K562 (cell line): ENCODE measurements around the gene PLXNB1. TPM values are rescaled to one million over a fixed set of nuclear protein-coding genes. Genes with fewer than 3 reads are reported as not detected.

Source experiments
- ATAC-seq: fragments of 200-7000 bp; cut with Tn5 transposase; 3 replicates; pipeline ENCODE4 v1.9.1; 2020; ENCODE audit warnings: moderate library complexity
- BruUV-seq: library from RNA; stranded (reverse); fragments of 400-500 nt; replicated peaks from 2 replicates; lab custom pipeline; 2021; lab: Mats Ljungman, UMichigan
- CTCF ChIA-PET: fragments of 300-600 bp; formaldehyde crosslinking; extraction: SDS; loops from one replicate; lab custom pipeline; 2021; ENCODE audit warnings: low intra/inter-chr PET ratio; lab: Yijun Ruan, JAX
- POLR2A ChIA-PET: fragments of 300-600, 350-650 bp; sonication (Branson Sonifier 250); formaldehyde crosslinking; extraction: SDS; loops from one replicate; lab custom pipeline; 2021; ENCODE audit warnings: antibody characterized with exemption, inconsistent platforms; lab: Yijun Ruan, JAX
- DNase-seq, 4 experiments: peaks; one replicate each; pipeline versions ENCODE4 v3.0.0 to v3.0.0-alpha.2; 2011 to 2018; ENCODE audit warnings: low spot score in 3 of 4, mixed read lengths in 3 of 4; ENCODE audit errors: extremely low read depth in 1 of 4
- FAIRE-seq: peaks from 2 replicates; lab custom pipeline; 2011; peaks lifted over from hg19 to GRCh38; lab: Jason Lieb, UNC
- H2AFZ ChIP-seq: 2 replicates; pipeline ENCODE4 v1.6.0; 2011; ENCODE audit warnings: low read depth, low read length, control low read depth, inconsistent platforms
- H3K27ac ChIP-seq: fragments of 200-600 bp; 3 replicates; pipeline ENCODE4 v1.8.0; 2011; ENCODE audit warnings: low read depth, mild to moderate bottlenecking, control low read depth, inconsistent platforms, low read length, moderate library complexity, mixed read lengths; ENCODE audit errors: extremely low read depth
- H3K27me3 ChIP-seq, 2 experiments: fragments of 300-600 bp in 1 of 2; 2 replicates in 1 of 2; 3 replicates in 1 of 2; pipeline versions ENCODE4 v1.6.0 to v1.8.0; 2011; ENCODE audit warnings: inconsistent platforms in 2 of 2, low read length in 2 of 2, mild to moderate bottlenecking in 1 of 2, mixed read lengths in 1 of 2, moderate library complexity in 1 of 2; ENCODE audit not compliant: control insufficient read depth in 2 of 2, insufficient read depth in 2 of 2
- H3K36me3 ChIP-seq: fragments of 300-600 bp; 3 replicates; pipeline ENCODE4 v1.8.0; 2011; ENCODE audit warnings: mild to moderate bottlenecking, low read length, inconsistent platforms; ENCODE audit not compliant: control insufficient read depth, insufficient read depth
- H3K4me1 ChIP-seq, 2 experiments: fragments of 200-600 bp in 1 of 2; replicated peaks in 1 of 2; 2 replicates in 1 of 2; 3 replicates in 1 of 2; pipeline versions ENCODE4 v1.5.1 to v1.8.0; 2011; ENCODE audit warnings: inconsistent platforms in 2 of 2, low read length in 2 of 2, mild to moderate bottlenecking in 1 of 2, mixed read lengths in 1 of 2, moderate library complexity in 1 of 2; ENCODE audit not compliant: control insufficient read depth in 2 of 2, insufficient read depth in 2 of 2
- H3K4me2 ChIP-seq: 2 replicates; pipeline ENCODE4 v1.6.1; 2011; ENCODE audit warnings: low read length, control low read depth, inconsistent platforms, mixed read lengths; ENCODE audit not compliant: insufficient read depth
- H3K4me3 ChIP-seq: fragments of 200-600 bp; sonication (generic), shearing (Covaris generic); 2 replicates; pipeline ENCODE4 v1.5.1; 2016; ENCODE audit warnings: control low read depth, inconsistent platforms
- H3K79me2 ChIP-seq: fragments of 200-600 bp; 3 replicates; pipeline ENCODE4 v1.8.0; 2011; ENCODE audit warnings: low read length, inconsistent platforms; ENCODE audit not compliant: control insufficient read depth, insufficient read depth
- H3K9ac ChIP-seq, 2 experiments: 2 replicates each; pipeline versions ENCODE4 v1.6.0 to v1.6.1; 2011; ENCODE audit warnings: low read depth in 2 of 2, low read length in 2 of 2, control low read depth in 1 of 2, inconsistent platforms in 1 of 2, mild to moderate bottlenecking in 1 of 2, mixed read lengths in 1 of 2; ENCODE audit not compliant: insufficient read depth in 1 of 2
- H3K9me1 ChIP-seq: one replicate; pipeline ENCODE4 v1.6.0; 2011; ENCODE audit warnings: inconsistent platforms, mild to moderate bottlenecking, low read length, moderate library complexity; ENCODE audit not compliant: control insufficient read depth, insufficient read depth
- H3K9me3 ChIP-seq: replicated peaks from 2 replicates; pipeline ENCODE4 v1.5.1; 2011; ENCODE audit warnings: low read depth, low read length, inconsistent platforms; ENCODE audit not compliant: control insufficient read depth, insufficient read depth
- H4K20me1 ChIP-seq: replicated peaks from 2 replicates; pipeline ENCODE4 v1.6.1; 2011; ENCODE audit warnings: low read length, inconsistent platforms, mixed read lengths; ENCODE audit not compliant: control insufficient read depth, insufficient read depth
- CBFB ChIP-seq: sonication (generic); formaldehyde crosslinking; IDR thresholded peaks from 2 replicates; pipeline ENCODE4 v1.4.0; 2020; ENCODE audit warnings: mild to moderate bottlenecking, missing genetic modification reagents
- HMGN3 ChIP-seq: IDR thresholded peaks from 2 replicates; pipeline ENCODE4 v1.6.1; 2011; ENCODE audit warnings: borderline replicate concordance, low read depth, mild to moderate bottlenecking, mixed read lengths, low read length; ENCODE audit not compliant: insufficient read length; ENCODE audit errors: extremely low read depth
- HNRNPUL1 ChIP-seq: fragments of 200-400 bp; formaldehyde crosslinking; IDR thresholded peaks from 2 replicates; pipeline ENCODE4 v1.6.1; 2017; ENCODE audit warnings: low read length
- JUND ChIP-seq, 2 experiments: IDR thresholded peaks; 2 replicates in 1 of 2; 3 replicates in 1 of 2; pipeline ENCODE4 v1.6.1; 2011; ENCODE audit warnings: borderline replicate concordance in 2 of 2, low read depth in 2 of 2, low read length in 2 of 2, improper control_type of control experiment in 1 of 2, missing biosample characterization in 1 of 2, missing genetic modification characterization in 1 of 2, missing genetic modification reagents in 1 of 2
- PTTG1 ChIP-seq: fragments of 450-650 bp; IDR thresholded peaks from 2 replicates; pipeline ENCODE4 v1.6.1; 2016; ENCODE audit warnings: low read depth, mild to moderate bottlenecking, missing genetic modification characterization, missing compliant biosample characterization
- SRSF9 ChIP-seq: fragments of 200-400 bp; formaldehyde crosslinking; IDR thresholded peaks from 2 replicates; pipeline ENCODE4 v1.6.1; 2017; ENCODE audit warnings: low read depth, low read length, borderline replicate concordance
- ZNF12 ChIP-seq: sonication (generic); formaldehyde crosslinking; IDR thresholded peaks from 2 replicates; pipeline ENCODE4 v1.4.0; 2020; ENCODE audit warnings: mild to moderate bottlenecking, missing genetic modification reagents
- WGBS: fragments of 100-300 bp; shearing (Covaris generic); methylation state at CpG from one replicate; pipeline ENCODE4 v1.1.6; 2016; ENCODE audit warnings: low coverage, mixed read lengths; ENCODE audit not compliant: insufficient coverage; ENCODE audit errors: missing lambda C conversion rate; 5-methylcytosine and 5-hydroxymethylcytosine counted together
- in situ Hi-C: fragments of 300-500 bp; cut with MboI; formaldehyde crosslinking; loops from 4 replicates; pipeline ENCODE4 v1.15.0; 2018; ENCODE audit warnings: inconsistent platforms, mixed read lengths
- intact Hi-C: fragments of 100-400 bp; cut with micrococcal nuclease; formaldehyde crosslinking; loops from 2 replicates; pipeline ENCODE4 v1.14.2; 2022
- polyA plus RNA-seq, 8 experiments: library from polyadenylated mRNA; depleted of rRNA in 4 of 8; stranded (reverse) in 5 of 8; unstranded in 3 of 8; fragments of >200 nt; fragmentation: Nextera tagmentation in 2 of 8; fragmentation: Illumina TruSeq in 1 of 8; extraction: Ambion mirVana in 2 of 8; extraction: Trizol in 1 of 8; gene quantifications; 2 replicates each; pipeline versions ENCODE4 v1.2.1 to v1.2.3, GENCODE V29; 2011 to 2014; ENCODE audit warnings: inconsistent platforms in 1 of 8, missing spikeins in 1 of 8
- total RNA-seq, 7 experiments: library from RNA; depleted of rRNA in 6 of 7; stranded (reverse); fragments of >200 nt in 6 of 7; fragmentation: Illumina TruSeq in 2 of 7; extraction: Trizol in 2 of 7; gene quantifications; 2 replicates each; pipeline versions ENCODE4 v1.2.1 to v1.2.3, GENCODE V29; 2011 to 2021; ENCODE audit warnings: low replicate concordance in 1 of 7
- TF ChIP-seq, protein P1 (sequence below): sonication (generic); formaldehyde crosslinking; IDR thresholded peaks from 2 replicates; pipeline ENCODE4 v1.8.0; 2022; ENCODE audit warnings: mild to moderate bottlenecking, missing genetic modification reagents
- TF ChIP-seq, protein P2 (sequence below): fragments of 450-650 bp; conservative IDR thresholded peaks from 2 replicates; pipeline ENCODE4 v1.6.1; 2016; ENCODE audit warnings: missing genetic modification characterization, low read depth, mild to moderate bottlenecking, missing compliant biosample characterization, moderate library complexity
- TF ChIP-seq, protein P3 (sequence below), 2 experiments: IDR thresholded peaks; 2 replicates each; pipeline ENCODE4 v1.6.1; 2012; ENCODE audit warnings: improper control_type of control experiment in 2 of 2, low read depth in 2 of 2, low read length in 2 of 2, borderline replicate concordance in 1 of 2
- TF ChIP-seq, protein P4 (sequence below): fragments of 250-450 bp; sonication (Bioruptor Pico); IDR thresholded peaks from 2 replicates; pipeline ENCODE4 v1.8.0; 2022; ENCODE audit warnings: moderate library complexity, mild to moderate bottlenecking, inconsistent platforms

PLXNB1 gene
- total and polyA plus RNA-seq, 9 of the 15 experiments (the other 6 are each of a cell fraction or from before 2014, with no cell fraction given) = 0.17 to 17.4 (median 6.0) TPM

DNA sequence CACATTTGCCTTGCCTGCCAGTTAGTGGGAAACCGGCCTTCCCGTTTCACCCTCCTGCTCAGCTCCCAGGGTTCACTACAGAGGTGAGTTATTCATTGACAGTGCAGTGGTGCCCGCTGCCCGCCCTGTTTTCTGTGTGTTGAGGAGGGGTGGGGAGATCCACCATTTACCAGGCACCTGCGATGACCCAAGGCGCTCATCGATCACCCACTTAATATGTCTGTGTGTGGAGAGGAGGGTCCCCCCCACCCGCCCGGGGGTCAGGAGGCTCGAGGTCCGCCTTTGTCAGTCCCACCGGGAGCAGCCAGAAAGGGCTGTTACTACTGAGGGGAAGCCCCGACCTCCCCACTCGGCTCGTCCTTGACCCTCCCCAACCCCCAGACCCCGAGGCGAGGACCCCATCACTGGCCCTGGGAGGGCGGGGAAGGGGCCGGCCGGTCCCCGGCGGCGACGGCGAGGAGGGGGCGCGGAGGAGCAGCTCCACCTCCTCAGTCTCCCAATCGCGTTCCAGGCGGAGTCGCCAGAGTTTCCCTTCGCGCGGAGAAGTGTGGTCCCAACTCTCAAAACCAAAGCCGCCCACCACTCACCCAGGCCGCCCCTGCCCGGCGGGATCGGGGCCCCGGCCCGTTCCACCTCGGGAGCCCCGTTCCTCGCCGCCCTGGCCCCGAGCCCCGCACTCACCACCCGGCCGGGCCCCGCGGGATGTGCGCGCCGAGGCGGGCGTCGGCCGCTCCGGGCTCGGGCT is 1.1 kb downstream of the PLXNB1 start:
- BruUV-seq = no TSS peak
- WGBS = 8% methylated on average over 11 of the region's 60 CpGs
- Histone ChIP-seq H3K9ac (peak overlapping the region; percentile 59 to 85; a peak in 3 of 4 replicates), H3K27me3 (no peaks in the 10 kb centered on the region), H3K9me3 (no peaks in the 10 kb centered on the region), H3K27ac (peak overlapping the region; percentile 68; the same call in 1 of the 3 replicates), H3K79me2 (no peaks in the 10 kb centered on the region; the same call in 2 of the 3 replicates), H3K4me2 (peak overlapping the region; percentile 66; the same call in 1 of the 2 replicates), H2AFZ (peak overlapping the region; percentile 59), H3K36me3 (peaks cover 22% of the 10 kb centered on the region; the same call in 2 of the 3 replicates), H3K4me1 (peaks cover 3 to 42% of the 10 kb centered on the region in 2 experiments; a peak in 4 of 5 replicates), H3K9me1 (no peaks in the 10 kb centered on the region), H3K4me3 (peak overlapping the region; percentile 57), H4K20me1 (no peaks in the 10 kb centered on the region)
- peak in 2 of 4 experiments; percentile 41 to 48 for DNase-seq
- CTCF ChIA-PET = interaction anchor here (0.6 kb wide), 1 partner anchor 130 kb away, joined by 3 read pairs; no protein-coding TSS in a partner anchor
- in situ Hi-C loops (no loop called here), intact Hi-C loops (no loop called here)
- ATAC-seq = peak; percentile 60
- POLR2A ChIA-PET = no interaction called here
- FAIRE-seq = no peak
- TF ChIP-seq, protein P1, sequence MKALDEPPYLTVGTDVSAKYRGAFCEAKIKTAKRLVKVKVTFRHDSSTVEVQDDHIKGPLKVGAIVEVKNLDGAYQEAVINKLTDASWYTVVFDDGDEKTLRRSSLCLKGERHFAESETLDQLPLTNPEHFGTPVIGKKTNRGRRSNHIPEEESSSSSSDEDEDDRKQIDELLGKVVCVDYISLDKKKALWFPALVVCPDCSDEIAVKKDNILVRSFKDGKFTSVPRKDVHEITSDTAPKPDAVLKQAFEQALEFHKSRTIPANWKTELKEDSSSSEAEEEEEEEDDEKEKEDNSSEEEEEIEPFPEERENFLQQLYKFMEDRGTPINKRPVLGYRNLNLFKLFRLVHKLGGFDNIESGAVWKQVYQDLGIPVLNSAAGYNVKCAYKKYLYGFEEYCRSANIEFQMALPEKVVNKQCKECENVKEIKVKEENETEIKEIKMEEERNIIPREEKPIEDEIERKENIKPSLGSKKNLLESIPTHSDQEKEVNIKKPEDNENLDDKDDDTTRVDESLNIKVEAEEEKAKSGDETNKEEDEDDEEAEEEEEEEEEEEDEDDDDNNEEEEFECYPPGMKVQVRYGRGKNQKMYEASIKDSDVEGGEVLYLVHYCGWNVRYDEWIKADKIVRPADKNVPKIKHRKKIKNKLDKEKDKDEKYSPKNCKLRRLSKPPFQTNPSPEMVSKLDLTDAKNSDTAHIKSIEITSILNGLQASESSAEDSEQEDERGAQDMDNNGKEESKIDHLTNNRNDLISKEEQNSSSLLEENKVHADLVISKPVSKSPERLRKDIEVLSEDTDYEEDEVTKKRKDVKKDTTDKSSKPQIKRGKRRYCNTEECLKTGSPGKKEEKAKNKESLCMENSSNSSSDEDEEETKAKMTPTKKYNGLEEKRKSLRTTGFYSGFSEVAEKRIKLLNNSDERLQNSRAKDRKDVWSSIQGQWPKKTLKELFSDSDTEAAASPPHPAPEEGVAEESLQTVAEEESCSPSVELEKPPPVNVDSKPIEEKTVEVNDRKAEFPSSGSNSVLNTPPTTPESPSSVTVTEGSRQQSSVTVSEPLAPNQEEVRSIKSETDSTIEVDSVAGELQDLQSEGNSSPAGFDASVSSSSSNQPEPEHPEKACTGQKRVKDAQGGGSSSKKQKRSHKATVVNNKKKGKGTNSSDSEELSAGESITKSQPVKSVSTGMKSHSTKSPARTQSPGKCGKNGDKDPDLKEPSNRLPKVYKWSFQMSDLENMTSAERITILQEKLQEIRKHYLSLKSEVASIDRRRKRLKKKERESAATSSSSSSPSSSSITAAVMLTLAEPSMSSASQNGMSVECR (CRISPR knock-in tag) = no peak
- no peak for TF ChIP-seq ZNF12
- TF ChIP-seq, protein P2, sequence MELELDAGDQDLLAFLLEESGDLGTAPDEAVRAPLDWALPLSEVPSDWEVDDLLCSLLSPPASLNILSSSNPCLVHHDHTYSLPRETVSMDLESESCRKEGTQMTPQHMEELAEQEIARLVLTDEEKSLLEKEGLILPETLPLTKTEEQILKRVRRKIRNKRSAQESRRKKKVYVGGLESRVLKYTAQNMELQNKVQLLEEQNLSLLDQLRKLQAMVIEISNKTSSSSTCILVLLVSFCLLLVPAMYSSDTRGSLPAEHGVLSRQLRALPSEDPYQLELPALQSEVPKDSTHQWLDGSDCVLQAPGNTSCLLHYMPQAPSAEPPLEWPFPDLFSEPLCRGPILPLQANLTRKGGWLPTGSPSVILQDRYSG (tag) = no peak
- TF ChIP-seq, protein P3, sequence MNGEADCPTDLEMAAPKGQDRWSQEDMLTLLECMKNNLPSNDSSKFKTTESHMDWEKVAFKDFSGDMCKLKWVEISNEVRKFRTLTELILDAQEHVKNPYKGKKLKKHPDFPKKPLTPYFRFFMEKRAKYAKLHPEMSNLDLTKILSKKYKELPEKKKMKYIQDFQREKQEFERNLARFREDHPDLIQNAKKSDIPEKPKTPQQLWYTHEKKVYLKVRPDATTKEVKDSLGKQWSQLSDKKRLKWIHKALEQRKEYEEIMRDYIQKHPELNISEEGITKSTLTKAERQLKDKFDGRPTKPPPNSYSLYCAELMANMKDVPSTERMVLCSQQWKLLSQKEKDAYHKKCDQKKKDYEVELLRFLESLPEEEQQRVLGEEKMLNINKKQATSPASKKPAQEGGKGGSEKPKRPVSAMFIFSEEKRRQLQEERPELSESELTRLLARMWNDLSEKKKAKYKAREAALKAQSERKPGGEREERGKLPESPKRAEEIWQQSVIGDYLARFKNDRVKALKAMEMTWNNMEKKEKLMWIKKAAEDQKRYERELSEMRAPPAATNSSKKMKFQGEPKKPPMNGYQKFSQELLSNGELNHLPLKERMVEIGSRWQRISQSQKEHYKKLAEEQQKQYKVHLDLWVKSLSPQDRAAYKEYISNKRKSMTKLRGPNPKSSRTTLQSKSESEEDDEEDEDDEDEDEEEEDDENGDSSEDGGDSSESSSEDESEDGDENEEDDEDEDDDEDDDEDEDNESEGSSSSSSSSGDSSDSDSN (IDR thresholded peaks at IDR 0.05; ENCODE audit: borderline replicate concordance in 1 of 2, low read depth in 2 of 2, low read length in 2 of 2) = 0 out of 4 replicates have a peak, but pooled peaks of 1 of the 2 experiments have one; percentile 74
- TF ChIP-seq JUND (IDR thresholded peaks at IDR 0.05; ENCODE audit: borderline replicate concordance, low read depth, low read length) = no peak
- no peak for TF ChIP-seq JUND (tag; IDR thresholded peaks at IDR 0.05; ENCODE audit: borderline replicate concordance, low read depth, low read length)
- TF ChIP-seq, protein P4, sequence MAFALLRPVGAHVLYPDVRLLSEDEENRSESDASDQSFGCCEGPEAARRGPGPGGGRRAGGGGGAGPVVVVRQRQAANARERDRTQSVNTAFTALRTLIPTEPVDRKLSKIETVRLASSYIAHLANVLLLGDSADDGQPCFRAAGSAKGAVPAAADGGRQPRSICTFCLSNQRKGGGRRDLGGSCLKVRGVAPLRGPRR (CRISPR knock-in tag) = no peak
- TF ChIP-seq PTTG1 = no peak
- no peak for TF ChIP-seq HNRNPUL1
- TF ChIP-seq SRSF9 = no peak
- no peak for TF ChIP-seq CBFB
- TF ChIP-seq HMGN3 = peak; percentile 15
